GM21619 (cell line): ENCODE data around the gene ITGA6.

Experiments used
- ATAC-seq: cut with Tn5 transposase; IDR thresholded peaks from one replicate; pipeline ENCODE4 v1.9.1; 2021; ENCODE audit not compliant: unreplicated experiment

ITGA6 gene

DNA sequence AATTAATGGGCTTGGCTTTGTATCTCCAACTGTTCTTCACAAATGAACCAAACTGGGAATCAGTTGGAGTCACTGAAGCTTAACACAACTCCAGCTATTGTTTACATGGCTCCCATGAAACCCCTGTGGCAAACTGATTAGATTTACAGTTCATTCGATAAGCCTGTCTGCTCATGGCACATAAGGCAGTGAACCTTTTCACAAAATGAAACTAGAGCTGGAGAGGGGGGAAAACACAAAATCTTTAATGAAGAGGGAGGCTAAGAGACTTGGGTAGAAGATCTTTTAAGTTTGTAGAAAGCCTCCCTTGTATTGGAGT is 11.6 kb upstream of the ITGA6 start:
- ATAC-seq, result no peak

DNA sequence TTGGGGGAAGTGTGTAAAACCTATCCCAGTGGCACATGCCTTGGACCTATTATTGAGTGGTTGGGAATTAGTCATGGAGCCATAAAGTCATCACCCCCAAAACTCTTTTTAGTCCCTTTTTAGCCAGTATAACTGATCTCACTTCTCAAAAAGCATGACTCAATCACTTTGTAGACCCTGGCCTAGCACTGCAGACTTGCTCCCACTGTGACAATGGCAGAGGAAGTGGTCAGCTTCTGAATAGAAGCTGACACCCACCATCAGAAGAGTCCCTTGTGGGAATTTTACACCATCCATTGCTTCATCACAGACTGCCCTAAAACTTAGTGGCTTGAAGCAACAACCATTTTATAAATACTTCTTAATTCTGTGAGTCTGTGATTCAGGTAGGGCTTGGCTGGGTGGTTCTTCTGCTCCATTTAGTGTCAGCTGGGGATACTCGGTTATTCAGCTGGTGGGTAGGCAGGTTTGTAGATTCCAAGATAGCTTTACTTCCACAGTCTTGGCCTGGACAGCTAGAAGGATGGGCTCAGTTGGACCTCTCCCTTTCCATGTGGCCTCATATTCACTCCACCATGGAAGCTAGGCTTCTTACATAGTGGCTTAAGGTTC is 10.8 kb upstream of the ITGA6 start:
- no peak for ATAC-seq

DNA sequence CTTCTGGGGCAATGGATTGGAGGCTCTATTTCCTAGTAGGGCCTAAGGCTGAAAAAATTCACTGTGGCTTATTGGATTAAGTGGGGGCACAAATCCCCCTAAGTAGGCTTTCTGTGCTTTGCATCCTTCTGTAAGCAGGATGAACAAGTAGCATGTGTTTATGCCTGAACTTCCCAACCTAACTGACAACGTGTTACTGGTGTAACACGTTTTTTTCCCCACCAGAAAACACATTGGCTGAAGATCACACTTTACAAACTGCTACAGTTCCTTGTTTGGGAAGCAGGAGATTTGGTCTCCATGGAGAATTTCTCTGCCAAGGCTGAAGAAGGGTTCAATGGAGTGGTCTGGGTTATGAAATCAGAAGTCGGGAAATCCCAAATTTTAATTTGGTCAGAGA is 7.2 kb upstream of the ITGA6 start:
- no peak for ATAC-seq

DNA sequence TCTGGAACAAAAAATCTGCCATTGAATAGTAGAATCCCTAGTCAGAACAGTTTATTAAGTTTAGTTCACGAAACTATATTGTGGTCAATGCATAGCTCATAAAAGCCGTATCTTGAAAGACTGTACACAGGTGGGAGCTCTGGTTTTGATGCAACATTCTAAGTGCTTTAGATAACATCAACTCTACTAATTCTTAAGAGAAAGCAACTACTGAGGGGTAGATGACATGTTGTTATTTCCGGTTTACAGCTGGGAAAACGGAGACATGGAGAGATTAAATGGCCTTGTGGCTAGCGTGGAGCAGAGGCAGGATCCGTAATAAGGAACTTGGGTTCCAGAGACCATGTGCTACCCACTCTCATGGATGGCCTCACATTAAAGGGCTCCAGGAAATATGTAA is 4.2 kb upstream of the ITGA6 start:
- ATAC-seq, result no peak

DNA sequence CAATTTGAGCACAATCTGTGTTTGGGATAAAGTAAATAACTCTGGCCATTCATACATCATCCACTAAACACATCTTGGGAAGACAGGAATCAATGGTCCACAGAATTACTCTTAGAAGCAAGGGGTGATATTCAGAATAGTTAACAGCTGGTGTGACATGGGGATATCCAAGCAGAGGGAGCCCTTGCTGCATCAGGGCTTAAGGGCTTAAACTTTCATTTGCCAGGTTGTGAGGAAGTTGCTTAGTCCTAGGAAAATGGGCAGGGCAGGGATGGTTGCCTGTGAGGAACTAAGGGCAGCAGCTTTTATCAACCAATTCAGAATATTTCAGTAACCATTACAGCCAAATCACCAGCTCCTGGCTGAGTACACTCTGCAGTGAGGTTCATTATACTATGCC is 2.0 kb upstream of the ITGA6 start:
- ATAC-seq, result no peak

DNA sequence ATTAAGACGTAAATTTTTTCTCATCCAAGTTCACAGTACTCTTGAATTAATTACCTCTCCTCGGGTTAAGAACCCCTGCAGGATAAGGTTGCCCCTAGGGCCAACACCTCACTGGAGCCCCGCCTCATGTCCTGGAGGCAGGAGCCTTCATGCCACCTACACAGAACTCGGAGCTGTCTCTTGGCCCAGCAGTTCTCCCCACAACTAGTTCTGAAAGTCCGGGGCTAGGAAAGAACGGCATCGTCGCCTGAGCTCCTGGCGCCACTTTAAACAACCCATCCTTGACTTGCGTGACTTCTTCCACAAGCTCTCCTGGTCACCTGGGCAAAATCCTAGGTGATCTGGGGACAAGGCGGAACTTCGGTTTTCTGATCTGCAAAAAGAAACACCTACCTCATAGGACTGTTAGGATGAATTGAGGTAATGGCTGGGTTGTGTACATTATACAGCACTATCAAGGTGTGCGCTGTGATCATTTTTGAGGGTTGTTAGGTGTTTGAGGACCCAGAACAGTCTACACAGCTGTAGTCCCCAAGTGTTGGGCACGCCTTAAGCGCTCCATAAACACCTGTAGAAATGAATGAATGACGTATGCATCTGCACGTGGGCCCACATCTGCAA is 641 bp upstream of the ITGA6 start:
- ATAC-seq, result no peak

DNA sequence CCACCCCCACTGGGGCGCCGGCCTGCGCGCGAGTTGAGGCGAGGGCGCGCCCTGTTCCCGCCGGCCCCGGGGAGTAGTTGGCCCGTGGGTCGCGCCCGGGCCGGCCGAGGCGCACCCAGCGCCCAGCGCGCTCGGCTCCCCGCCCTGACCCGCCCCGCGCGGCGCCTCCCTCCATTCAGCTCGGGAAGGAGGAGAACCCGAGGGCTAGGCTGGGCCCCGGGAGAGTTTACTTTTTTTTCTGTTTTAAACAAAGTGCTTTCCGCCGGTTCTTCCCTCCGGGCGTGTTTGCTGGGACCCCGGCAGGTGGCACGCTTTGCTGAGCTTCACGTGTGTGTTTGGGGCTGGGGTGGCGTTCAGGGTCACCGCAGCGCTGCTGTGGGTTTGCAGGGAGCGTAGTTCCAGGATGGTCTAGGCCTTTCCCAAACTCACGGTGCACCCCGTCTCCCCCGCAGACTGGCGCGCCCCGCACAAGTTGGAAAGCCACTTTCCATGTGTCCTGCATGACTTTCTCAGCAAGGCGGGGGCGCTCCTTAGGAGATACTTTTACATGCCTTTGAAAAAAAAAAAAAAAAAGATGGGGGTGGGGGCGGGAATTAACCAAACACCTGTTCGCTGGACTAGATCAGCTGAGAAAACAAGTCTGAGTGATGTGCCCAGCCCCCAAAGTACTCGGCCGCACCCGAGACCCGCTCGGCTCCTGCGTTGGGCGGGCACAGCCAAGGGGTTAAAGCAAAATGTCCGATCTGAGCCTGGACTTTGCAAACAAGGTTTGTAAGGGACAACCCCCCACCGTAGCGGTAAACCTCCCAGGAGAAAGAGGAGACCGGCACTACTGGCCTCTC is 825 bp downstream of the ITGA6 start:
- no peak for ATAC-seq

DNA sequence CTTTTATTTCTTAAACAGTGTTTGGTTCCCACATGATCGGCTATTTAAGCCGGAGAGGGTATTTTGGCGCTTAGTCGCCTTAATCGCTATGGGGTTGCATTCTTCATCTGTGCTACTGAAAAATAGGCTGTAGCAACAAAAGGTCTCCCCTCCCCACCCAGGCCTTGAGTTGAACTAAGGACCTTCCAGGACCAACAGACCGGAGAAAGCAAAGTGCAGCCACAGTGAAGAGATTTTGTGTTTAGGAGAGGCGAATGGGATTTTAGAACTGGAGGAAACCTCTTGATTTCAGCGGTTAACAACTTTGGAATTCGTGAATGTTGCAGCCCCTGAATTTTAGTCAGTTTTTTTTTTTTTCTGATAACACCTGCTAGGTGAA is 1.4 kb downstream of the ITGA6 start:
- no peak for ATAC-seq

DNA sequence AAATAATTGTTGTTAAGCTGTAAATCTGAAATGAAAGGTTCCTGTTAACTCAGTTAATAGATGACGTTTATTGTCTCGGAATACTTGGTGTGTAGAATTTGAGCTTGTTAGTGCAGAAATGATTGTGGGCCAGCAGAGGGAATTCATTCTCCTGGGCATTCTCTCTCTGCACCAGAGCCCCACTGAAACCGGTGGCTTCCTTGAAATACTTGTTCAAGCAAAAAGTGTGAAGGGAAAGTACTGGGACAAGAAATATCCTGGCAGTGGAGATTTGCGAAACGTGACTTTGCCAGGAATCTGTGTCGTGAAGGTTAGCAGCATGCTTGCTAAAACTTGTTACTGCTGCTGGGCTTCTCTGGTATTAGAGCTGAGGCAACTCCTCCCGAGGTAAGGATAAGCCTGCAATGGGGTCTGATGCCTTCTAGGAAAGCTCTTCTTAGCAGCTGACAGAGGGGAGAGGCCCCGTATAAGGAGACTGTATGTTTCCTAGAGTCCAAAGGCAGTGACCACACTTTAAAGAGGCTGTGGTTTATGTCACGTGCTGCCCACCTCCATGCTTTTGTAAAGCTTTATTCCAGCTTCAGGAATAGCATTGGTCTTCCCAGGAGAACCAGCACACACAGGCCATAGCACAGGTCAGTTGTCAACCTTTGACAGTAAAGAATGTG is 2.0 kb downstream of the ITGA6 start:
- ATAC-seq, result no peak

DNA sequence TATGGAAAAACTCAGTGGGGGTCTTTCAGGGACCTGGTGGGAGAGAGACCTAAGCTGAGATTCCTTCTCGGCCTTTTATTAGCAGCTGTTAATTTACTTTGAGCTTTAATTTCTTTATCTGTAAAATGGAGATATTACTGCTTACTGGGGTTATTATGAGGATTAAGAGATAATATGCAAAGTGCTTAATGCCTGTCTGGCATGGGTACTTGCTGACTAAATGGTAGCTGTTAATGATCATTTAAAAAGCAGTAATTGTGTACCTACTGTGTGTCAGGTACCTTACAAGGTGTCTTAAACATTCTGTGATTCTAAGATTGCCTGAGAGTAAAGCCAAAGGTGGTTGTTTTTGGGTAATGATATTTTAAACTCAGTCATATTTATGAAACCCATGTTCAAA is 2.6 kb downstream of the ITGA6 start:
- no peak for ATAC-seq

DNA sequence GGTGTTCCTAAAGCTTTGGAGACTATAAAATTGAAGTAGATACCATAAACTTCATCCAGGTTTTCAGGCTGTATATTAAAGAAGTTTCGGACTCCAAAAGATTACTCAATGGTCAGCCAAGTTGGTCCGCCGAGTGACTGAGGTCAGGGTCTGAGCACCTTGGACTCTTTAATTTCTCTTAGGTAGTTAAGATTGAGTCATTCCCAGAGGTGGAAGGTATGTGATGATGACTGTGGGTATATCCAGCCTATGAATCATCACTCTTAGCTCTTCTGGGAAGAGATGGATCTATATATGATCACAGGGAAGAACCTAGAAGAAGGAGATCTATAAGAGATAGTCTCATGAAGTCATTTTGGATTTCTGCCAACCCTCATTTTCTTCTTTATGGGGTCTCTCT is 3.3 kb downstream of the ITGA6 start:
- no peak for ATAC-seq

DNA sequence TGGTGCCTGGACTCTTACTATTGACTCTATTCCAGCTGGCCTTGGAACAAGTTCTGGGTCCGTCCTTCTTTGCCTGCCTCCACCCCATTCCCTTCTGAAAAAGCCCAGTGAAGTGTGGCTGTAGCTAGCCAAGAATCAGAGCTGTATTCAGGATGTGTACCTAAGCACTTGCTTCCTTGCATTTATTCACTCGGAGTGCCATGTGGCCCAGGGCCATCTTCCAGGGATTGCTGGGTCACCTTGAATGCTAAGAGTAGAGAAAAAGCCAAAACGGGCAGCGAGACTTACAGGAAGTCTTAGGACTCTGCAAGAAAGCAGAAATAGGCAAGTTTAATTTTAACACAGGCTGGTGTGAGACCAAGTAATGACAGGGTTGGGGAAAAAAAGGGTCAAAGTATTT is 4.1 kb downstream of the ITGA6 start:
- no peak for ATAC-seq

DNA sequence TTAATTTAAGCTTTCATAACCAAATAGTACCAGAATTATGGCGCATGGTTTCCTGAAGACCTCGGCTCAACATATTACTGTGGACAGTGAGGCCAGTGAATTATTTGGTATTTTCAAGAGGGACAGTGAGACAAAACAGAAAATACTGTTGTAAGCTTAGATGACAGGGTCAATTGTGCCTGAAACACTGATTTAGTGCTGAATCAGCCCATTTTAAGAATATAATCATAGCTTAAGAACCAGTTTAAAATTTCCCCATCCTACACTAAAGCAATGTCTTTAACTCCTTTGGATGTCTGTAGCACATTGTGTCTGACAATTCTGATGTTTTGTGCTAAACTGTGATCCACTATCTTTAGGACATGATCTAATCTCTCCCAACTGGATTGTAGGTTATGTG is 4.6 kb downstream of the ITGA6 start:
- ATAC-seq, result no peak

DNA sequence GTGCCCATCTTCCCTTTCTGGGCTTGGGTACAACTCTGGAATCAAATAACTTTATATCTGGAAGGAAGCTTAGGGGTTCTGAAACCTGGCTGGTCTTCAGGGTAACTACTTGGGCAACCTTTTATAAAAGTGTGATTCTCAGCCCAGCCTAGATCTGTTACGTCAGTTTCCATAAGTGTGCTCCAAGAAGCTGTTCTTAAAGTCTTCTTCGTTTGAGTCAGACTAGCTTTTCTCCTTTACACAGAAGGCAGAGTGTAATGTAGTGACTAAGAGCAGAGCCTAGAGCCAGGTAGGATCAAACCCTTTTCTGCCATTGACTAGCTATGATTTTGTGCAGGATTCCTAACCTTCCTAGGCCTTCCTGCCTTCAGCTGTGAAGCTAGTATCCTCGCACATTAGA is 5.8 kb downstream of the ITGA6 start:
- ATAC-seq, result no peak

DNA sequence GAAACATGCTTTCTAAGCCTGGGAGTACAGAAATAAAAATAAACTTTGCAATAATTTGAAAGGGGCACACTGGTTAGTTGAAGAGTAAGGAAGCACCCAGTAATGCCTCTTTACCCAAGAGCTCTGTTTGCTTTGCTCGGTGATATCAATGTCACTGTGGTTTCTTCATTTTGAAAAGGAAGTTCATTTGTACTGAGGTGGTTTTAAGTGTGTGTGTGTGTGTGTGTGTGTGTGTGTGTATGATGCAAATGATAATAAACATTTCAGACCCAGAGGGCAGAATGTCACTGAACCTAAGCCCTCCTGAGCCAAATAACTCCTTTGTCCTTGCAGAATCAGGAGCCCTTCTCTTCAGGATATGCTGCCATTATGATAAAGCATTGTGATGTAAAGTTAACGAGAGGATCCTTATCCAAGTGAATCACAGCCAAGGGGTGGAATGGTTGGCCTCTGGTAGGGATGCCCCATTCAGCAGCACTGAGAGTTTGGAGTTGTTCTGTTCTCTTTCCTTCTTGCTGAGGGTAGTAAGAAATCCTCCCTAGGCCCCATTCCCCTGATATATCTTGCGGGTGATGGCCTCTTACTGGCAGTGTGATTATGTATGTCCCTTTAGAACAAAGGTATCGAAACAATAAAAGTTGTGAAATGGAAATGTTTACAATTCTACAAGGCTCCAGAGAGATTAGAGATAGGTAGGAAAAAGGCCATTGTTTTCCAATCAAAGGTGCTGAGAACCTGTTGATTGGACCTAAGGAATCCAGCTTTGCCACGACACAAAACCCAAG is 7.6 kb downstream of the ITGA6 start:
- ATAC-seq, result no peak

DNA sequence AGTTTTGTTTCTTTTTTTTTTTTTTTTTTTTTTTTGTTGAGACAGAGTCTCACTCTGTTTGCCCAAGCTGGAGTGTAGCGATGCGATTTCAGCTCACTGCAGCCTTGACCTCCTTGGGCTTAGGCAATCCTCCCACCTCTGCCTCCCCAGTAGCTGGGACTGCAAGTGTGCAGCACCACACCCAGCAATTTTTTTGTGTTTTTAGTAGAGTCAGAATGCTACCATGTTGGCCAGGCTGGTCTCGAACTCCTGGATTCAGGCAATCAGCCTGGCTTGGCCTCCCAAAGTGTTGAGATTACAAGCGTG is 8.2 kb downstream of the ITGA6 start:
- ATAC-seq, result no peak

DNA sequence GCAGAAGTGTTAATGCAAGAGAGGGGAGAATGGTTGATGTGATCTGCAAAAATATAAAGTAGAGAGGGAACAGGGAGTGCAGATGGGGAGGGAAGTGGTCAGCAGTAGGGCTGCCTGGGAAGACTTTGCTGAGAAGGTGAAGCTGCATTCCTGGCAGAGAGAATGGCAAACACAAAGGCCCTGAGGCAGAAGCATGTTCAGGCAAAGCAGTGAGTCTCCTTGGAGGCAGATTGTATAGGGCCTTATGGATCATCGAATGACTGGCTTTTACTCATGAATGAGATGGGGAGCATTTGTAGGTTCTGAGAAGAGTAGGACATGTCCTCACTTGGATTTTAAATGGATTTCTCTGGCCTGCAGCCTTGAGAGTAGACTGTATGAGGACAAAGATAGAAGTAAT is 9.5 kb downstream of the ITGA6 start:
- ATAC-seq, result no peak

DNA sequence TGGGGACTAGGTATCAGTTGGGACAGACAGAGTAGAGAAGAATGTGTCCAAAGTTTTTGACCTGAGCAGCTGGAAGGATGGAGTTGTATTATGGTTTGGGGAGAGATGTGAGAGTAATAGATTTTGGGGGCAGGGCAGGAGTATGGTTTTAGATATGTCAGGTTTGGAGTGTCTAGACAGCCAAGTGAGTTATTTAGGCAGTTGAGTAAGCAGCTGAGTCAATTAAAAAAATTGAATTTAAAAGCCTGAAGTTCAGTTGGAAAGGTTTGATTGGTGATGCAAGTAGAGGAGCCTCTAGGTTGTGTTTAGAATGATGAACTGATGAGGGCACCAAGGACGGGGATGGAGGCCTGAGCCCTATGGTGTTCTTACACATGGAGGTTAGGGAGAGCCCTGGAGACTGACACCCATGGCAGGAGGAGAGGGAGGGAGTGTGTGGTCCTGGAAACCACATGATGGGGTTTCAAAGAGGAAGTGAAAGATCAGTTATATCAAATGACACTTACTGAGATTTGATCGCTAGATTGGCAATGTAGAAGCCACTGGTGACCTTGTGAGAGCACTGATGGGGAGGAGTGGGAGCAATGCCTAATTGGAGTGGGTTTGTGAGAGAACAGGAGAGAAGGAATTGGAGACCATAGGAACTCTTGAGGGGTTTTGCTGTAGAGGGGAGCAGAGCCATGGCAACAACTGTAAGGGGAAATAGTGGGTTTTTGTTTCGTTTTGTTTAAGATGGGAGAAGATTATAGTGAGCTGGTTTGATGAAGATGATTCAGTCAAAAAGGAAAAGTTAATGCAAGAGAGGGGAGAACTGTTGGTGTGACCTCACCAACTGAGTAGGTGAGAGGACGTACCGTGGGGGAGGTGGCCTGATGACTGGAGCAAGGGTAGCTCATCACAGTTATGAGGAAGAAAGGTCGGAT is 10.3 kb downstream of the ITGA6 start:
- ATAC-seq, result peak; percentile 62

DNA sequence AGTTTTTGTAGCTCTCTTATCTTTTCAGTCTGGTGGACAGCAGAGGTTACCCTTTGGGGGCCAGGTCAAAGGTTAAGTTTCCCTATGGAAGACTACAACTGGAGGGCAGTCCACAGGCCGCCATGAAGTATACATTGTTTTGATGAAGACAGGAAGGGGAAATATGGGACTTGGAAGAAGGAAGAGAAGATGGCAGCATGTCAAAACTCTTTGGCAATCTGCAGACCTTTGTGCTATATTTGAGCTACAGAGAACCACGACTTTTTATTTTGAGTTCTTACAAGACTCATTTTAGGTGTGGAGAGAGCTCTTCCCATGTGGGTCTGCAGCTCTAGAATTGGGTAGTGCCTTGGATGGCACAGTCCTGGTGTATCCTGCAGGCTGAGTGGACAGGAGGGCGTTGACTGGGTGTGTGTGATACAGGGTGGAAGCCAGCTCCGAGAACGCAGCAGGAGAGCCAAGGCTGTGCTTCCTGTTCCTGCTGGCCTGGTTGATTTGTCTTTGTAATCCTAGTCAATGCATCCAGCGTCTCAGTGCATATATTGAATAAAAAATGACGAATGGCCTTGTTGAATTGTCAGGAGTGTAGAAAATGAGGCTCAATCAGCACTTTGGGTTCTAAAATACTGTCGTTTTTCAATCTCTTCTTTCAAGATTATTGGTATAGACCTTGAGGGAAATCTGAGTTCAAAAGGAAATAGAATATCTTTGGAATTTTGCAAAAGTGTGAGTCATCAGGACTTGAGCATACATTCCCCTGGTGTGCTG is 11.5 kb downstream of the ITGA6 start:
- ATAC-seq, result no peak

DNA sequence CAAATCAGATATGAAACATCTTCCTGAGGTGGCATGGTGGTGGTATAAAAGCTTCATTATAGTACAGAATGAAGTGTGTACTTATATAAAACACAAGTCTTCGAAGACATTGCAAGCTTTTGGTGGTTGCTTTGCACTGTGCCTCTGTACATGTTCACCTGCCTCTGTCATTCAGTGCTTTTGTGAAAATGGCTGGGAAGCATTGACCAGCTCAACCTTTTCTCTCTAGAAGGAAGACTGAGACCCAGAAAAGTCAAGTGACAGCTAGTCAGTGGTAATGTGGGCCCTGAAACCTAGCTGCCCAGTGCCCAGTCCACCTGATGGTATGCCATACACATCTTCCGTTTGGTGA is 12.1 kb downstream of the ITGA6 start:
- ATAC-seq, result no peak
